HG02885 (cell line): ENCODE results near the gene LRIG1.

Experiments used
- ATAC-seq: cut with Tn5 transposase; IDR thresholded peaks from one replicate; pipeline ENCODE4 v1.9.1; 2021; ENCODE audit warnings: mild to moderate bottlenecking; ENCODE audit not compliant: unreplicated experiment, poor library complexity

The LRIG1 gene, protein sequence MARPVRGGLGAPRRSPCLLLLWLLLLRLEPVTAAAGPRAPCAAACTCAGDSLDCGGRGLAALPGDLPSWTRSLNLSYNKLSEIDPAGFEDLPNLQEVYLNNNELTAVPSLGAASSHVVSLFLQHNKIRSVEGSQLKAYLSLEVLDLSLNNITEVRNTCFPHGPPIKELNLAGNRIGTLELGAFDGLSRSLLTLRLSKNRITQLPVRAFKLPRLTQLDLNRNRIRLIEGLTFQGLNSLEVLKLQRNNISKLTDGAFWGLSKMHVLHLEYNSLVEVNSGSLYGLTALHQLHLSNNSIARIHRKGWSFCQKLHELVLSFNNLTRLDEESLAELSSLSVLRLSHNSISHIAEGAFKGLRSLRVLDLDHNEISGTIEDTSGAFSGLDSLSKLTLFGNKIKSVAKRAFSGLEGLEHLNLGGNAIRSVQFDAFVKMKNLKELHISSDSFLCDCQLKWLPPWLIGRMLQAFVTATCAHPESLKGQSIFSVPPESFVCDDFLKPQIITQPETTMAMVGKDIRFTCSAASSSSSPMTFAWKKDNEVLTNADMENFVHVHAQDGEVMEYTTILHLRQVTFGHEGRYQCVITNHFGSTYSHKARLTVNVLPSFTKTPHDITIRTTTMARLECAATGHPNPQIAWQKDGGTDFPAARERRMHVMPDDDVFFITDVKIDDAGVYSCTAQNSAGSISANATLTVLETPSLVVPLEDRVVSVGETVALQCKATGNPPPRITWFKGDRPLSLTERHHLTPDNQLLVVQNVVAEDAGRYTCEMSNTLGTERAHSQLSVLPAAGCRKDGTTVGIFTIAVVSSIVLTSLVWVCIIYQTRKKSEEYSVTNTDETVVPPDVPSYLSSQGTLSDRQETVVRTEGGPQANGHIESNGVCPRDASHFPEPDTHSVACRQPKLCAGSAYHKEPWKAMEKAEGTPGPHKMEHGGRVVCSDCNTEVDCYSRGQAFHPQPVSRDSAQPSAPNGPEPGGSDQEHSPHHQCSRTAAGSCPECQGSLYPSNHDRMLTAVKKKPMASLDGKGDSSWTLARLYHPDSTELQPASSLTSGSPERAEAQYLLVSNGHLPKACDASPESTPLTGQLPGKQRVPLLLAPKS

DNA sequence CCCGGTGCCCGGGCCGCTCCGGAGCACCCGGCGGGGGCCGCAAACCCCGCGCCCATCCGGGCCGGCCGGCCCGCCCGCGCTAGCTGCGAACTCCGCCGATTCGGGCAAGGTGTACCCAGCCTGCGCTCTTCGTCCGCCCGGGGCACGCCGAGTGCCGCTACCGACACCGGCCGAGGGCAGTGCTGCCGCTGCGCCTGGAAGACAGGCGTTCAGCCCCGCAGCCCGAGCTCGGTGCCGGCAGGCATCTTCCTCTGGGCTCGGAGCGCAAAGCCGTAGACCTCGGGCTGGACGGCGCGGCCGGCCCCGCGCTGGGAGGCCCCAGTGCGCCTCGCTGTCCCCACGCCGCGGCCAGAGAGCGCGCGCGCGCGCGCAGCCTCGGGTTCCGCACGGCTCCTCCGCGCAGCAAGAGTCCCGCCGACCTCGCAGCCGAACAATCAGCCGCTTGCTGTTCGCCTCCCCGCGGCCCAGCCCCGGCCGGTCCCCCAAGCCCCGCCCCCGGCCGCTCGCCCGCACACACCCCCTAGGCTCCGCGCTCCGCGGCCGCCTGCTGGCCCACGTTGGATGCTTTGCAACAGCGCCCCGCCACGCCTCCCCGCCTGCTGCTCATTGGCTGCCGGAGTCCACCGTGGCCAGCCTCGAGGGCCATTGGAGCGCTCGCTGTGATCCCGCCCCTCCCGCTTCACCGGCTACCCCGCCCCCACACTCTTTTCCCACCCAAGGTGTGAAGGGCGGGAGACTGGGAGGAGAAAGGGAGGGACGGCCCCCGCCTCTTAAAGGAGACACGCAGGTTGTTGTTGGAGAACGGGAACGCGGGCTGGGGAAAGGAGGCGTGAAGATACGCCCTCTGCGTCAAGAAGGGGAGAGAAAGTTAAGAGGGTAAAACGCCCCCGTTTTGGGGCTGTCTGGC is at the start of gene LRIG1:
Gene LRIG1, minus strand, starts transcription at position 447 of the 907 bp plus-strand sequence. CDS start 615 bp downstream, outside the sequence.
- peak; percentile 95 for ATAC-seq

DNA sequence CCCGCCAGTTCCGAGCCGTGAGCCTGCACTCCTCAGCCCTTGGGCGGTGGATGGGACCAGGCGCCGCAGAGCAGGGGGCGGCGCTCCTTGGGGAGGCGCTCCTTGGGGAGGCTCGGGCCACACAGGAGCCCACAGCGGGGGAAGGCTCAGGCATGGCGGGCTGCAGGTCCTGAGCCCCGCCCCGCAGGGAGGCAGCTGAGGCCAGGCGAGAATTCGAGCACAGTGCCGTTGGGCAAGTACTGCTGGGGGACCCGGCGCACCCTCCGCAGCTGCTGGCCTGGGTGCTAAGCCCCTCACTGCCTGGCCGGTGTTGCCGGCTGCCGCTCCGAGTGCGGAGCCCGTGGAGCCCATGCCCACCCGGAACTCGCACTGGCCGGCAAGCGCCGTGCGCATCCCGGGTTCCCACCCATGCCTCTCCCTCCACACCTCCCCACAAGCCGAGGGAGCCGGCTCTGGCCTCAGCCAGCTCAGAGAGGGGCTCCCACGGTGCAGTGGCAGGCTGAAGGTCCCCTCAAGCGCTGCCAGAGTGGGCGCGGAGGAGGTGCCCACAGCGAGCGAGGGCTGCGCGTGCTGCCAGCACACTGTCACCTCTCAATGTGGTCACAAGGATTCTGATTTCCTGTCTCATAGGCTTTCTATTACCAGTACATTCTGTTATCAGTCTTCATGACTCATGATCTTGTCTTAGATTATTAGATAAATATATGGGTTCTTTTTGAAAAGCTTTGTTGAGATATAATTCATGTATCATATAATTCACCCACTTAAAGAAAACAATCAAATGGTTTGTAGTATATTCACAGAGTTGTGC is 44.0 kb upstream of the LRIG1 start:
- no peak for ATAC-seq

DNA sequence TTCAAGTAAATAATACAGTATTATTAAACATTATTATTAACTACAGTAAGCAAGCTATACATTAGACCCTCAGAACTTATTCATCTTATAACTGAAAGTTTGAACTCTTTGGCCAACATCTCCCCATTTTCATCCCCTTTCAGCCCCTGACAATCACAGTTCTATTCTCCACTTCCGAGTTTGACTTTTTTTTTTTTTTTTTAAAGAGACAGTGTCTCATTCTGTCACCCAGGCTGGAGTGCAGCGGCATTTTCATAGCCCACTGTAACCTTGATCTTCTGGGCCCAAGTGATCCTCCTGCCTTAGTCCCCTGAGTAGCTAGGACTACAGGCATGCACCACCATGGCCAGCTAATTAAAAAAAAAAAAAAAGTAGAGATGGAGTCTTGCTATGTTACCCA is 41.3 kb upstream of the LRIG1 start:
- no peak for ATAC-seq

DNA sequence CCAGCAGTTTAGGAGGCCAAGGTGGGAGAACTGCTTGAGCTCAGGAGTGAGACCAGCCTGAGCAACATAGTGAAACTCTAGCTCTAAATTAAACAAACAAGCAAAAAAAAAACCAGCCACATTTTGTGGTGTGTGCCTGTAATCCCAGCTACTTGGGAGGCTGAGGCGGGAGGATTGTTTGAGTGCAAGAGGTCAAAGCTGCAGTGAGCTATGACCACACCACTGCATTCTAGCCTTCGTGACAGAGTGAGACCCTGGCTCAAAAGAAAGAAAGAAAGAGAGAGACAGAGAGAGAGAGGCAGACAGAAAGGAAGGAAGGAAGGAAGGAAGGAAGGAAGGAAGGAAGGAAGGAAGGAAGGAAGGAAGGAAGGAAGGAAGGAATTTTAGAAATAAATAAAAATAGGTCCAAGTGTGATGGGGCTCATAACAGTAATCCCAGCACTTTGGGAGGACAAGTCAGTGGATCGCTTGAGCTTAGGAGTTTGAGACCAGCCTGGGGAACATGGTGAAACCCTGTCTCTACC is 38.7 kb upstream of the LRIG1 start:
- no peak for ATAC-seq

DNA sequence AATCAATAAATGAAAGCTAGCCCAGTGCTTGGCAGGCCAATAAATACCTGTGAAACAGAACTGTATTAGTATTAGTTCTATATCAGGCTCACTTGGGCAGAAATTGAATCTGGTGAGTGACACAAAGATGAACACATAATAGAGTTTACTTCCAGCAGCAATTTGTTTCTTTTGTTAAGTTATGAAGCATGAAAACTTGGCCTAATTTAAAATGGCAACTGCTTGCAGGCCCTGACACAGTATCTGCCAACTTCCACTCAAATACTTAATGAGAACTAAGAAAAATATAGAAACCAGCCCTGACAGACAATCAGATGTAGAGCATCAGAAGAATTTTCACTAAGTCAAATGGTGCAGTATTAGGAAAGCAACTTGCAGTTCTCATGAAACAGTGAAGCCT is 37.6 kb upstream of the LRIG1 start:
- no peak for ATAC-seq

DNA sequence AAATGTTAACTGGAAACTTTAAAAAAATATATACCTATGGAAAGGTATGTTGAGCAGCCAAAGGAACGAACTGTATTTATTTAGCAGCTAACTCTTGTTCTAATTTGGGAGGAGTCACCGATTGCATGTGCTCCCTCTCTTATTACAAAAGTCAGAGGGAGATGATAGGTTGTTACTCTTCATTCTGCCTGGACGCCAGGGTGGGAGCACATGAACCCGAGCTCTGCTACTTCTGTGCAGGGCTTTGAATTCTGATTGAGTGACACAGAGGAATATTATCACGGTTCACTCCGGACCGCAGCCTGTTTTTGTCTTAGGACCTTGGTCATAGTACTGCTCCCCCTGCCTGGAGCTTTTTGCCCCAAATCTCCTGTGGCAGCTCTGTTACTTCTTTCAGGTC is 36.9 kb upstream of the LRIG1 start:
- ATAC-seq = no peak

DNA sequence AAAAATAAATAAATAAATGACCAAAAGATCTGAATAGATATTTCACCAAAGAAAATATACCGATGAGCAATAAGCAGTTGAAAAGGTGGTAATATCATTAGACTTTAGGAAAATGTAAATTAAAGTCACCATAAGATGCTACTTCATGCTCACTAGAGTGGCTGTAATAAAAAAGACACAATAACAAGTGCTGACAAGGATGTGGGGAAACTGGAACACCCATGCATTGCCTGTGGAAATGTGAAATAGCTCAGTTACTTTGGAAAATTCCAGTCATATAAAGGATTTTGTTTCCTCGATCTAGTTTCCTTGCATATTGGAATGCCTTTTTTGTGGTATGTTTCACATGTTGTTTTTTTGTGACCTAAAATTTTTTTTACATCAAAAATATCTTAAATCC is 36.0 kb upstream of the LRIG1 start:
- no peak for ATAC-seq

DNA sequence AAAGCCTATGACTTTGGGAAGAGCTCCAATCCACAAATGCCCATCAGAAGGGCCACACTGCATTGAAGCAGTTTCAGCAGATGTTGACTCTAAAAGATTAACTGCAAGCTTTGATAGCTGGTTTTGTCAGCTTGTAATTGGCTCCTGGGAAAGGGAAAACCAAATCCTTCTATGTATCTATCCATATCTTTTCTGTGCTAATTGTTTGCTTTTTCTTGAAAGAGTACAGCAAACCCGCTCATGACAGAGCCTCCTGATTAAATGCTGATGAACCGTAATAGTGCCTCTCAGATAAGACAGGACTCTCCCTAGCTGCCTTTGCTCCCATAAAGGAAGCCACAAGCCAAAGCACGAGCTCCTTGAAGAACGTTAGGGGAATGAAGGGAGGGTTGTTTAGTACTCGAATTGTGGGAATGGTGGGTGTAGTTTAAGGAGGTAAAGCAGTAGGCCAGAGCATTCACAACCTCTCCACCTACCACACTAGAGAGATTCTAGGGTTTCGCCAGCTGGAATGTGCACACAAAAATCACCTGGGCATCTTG is 33.6 kb upstream of the LRIG1 start:
- no peak for ATAC-seq

DNA sequence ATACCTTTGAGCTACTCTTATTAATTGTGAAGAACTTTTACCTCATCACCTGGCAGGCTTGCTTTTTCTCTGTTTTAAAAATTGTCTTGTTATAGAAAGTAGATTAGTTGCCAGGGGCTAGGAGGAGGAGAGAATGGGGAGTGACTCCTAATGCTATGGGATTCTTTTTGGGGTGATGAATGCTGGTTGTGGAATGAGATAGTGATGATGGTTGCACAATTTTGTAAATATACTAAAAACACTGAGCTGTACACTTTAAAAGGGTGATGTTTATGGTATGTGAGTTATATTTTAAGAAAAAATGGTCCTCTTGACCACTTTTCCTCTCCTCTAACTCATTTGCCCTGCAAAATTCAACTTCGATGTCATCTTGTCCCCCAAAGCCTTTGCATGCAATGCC is 31.8 kb upstream of the LRIG1 start:
- ATAC-seq = no peak

DNA sequence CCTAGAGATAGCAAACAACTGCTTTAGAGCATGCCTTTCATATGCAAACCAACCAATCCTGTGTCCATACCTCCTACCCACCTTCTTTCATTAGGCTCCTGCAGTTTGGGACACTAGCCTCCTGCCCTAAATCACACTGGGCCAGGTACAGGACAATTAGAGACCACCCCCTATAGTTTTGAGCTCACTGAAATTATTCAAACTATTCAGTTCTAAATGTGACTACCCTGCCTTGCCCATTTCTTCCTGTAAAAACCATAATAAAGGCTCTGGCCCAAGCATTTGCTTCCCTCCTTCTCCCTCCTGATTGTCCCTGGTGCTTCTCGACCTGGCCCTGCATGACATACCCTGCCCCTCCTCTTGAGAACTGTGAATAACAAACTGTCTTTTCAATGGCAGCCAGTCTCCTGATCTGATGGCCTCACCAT is 31.4 kb upstream of the LRIG1 start:
- no peak for ATAC-seq

DNA sequence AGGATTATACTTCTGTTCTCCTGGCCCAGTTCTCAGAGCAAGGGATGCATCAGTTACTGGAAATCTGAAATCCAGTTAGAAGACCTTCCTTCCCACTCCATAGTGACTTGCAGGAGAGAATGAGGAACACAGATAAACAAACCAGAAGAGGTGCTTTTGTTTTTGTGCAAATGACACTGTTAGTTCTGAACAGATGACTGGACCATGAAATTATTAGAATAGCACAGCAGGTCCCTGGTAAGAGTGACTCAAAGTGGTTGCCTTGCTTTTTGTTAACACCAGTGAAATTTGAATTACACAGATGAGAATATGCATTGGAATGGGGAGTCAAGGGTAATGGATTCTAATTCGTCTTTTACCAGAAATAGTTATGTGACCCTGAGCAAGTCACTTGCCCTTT is 30.4 kb upstream of the LRIG1 start:
- ATAC-seq = no peak

DNA sequence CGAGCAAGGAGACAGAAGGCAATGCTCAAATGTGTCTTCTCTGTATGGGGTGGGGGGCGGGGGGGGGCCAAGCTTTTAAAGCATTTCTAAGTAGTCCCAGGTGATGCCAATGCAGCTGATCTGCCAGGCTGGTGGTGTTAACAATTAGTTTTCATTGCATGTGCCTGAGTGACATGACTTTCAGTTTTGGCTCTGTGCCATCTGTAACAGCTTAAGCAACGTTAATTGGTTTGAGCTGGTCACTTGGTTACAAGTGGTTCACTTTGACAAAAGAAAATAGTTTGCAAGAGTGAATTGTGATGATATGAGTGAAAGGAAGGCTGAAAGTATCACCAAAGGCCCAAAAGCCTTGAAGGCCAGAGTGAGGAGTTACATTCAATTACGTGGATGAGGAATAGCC is 26.4 kb upstream of the LRIG1 start:
- no peak for ATAC-seq

DNA sequence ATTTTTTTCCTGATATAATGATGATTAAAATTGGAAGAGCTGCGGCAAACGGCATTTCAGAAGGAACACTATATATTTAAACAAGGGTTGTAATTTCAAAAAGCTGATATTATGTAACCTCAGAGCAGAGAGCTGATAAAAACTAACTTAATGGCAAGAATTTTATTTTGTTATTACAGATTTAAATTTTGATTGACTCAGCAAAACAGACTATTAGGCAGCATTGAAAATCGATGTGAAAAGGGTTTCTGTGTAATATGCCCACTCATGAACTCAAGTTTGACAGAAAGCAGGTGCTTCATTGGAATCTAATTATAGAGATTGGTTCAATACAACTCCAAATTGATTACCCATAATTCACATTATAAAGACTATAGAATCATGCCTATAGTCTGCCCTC is 24.9 kb upstream of the LRIG1 start:
- no peak for ATAC-seq

DNA sequence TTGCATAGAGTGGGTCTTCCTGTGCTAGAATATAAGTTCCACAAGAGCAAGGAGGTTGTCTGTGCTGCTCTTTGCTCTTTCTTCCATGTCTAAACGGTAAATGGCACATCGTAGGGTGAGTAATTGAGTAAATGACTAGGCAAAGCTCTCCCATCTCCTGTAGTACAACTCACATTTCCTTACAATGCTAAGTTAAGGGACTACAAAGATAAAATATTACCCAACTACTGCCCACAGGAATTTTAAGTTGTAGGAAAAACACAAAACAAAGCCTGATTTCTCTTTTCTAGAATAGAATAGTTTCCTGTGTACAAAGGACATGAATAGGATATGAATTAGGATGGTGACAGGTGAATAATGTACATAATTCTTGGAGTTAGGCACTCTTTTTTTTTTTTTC is 19.9 kb upstream of the LRIG1 start:
- no peak for ATAC-seq

DNA sequence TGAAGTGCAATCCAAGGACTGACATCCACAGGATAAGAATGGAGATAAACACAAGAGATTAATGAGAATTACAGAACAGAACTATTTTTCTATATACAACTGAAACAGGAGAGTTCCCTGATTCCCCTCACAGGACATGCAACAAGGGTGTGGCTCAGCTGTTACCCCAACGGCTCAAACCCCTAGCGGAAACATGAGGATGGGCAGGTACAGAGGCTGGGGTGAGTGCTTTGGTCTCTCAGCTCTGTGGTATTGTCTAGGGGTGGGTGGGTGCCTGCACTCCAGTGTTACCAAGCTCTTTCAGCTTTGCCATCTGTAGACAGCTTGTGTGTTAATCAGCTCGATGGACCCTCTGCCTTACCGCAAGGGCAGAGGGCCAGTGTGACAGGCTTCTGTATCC is 17.8 kb upstream of the LRIG1 start:
- ATAC-seq = no peak

DNA sequence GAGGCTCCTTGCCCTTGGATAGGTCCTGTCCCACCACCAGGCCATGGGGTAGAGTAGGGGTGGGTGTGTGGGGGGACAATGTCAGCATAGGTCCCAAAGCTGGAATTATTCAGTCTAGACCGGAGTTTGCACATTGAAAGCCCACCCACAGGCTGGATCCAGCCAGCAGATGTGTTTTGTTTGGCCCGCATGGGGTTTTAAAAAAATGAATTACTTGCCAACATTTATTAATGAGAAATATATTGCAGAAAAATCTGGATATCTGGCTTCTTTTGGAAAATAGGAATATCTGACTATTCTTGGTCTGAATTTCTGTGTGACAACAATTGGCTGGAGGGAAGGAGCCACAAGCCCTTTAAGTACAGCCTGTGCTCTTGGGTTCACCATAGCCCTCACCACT is 17.3 kb upstream of the LRIG1 start:
- ATAC-seq = no peak

DNA sequence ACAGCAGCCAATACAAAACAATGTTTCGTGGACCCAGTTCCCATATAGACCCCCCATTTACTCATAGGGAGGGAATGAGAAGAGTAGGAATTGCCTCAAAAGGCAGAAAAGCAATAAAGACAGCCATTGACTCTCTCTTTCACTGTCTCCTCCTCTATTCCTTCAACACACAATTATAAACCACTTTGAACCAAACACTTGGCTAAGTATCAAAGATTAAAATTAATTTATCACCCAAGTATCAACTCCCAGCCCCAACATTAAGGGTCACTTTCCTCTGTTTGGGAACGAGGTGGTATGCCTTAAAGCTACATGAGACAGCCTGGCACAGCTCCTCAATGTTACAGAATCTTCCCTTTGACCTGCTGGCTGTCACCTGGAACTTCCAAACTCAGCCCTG is 16.4 kb upstream of the LRIG1 start:
- ATAC-seq = no peak

DNA sequence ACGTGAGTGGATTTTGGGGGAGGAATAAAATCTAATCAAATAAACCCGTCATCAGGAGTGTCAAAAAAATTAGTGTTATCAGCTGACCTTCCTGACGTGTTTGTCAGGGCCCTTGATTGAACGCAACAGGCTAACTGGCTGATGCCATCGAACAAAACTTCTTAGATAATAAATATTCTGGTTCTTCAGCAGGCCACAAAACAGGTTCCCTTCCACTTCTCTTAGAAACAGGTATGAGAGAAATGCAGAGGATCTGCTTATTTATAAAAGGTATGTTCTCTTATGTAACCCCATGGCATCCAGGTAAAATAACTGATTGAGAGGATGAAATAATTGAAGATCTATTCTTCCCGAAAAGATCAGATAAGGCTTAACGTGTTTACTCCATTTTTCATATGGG is 7.6 kb upstream of the LRIG1 start:
- no peak for ATAC-seq
